NCI-H446 (cell line): ENCODE data around the gene EYS.
"Not testable (repeated sequence)": the region's sequence is repeated elsewhere in the genome, so short reads cannot be mapped to it uniquely, and the experiment has no call there.

Experiments used
- DNase-seq, 2 experiments: peaks; one replicate each; lab custom pipeline; 2025; lab: John Stamatoyannopoulos, UW

The EYS gene

GRCh38 chr6:65088575-65088974, 618.5 kb downstream of the EYS start:
- no peak for DNase-seq

GRCh38 chr6:65081756-65082155, 625.3 kb downstream of the EYS start:
- no peak for DNase-seq

GRCh38 chr6:65075705-65076230, 631.3 kb downstream of the EYS start:
- no peak for DNase-seq

- no peak for DNase-seq
Measured at GRCh38 chr6:65072500-65072899, 634.5 kb downstream of the EYS start.

- DNase-seq: no peak
Measured at GRCh38 chr6:65071480-65071879, 635.5 kb downstream of the EYS start.

GRCh38 chr6:65064844-65065243, 642.2 kb downstream of the EYS start:
- DNase-seq: no peak

GRCh38 chr6:65059568-65059967, 647.5 kb downstream of the EYS start:
- DNase-seq: no peak

- no peak for DNase-seq
Measured at GRCh38 chr6:65055545-65055944, 651.5 kb downstream of the EYS start.

GRCh38 chr6:65052626-65053025, 654.4 kb downstream of the EYS start:
- DNase-seq: no peak

GRCh38 chr6:65045801-65046200, 661.2 kb downstream of the EYS start:
- DNase-seq: no peak

GRCh38 chr6:65014006-65014405, 693.0 kb downstream of the EYS start:
- no peak for DNase-seq

GRCh38 chr6:65006788-65007187, 700.2 kb downstream of the EYS start:
- DNase-seq: no peak

- DNase-seq: no peak
Measured at GRCh38 chr6:65004283-65004682, 702.7 kb downstream of the EYS start.

- not testable (repeated sequence) for DNase-seq
Measured at GRCh38 chr6:65002882-65003281, 704.1 kb downstream of the EYS start.

GRCh38 chr6:65000815-65001214, 706.2 kb downstream of the EYS start:
- no peak for DNase-seq

- no peak for DNase-seq
Measured at GRCh38 chr6:64998204-64998603, 708.8 kb downstream of the EYS start.

GRCh38 chr6:64996301-64996700, 710.7 kb downstream of the EYS start:
- no peak for DNase-seq

- no peak for DNase-seq
Measured at GRCh38 chr6:64990652-64991304, 716.2 kb downstream of the EYS start.

GRCh38 chr6:64988148-64988547, 718.9 kb downstream of the EYS start:
- no peak for DNase-seq

- no peak for DNase-seq
Measured at GRCh38 chr6:64987066-64987465, 720.0 kb downstream of the EYS start.

- no peak for DNase-seq
Measured at GRCh38 chr6:64985726-64986125, 721.3 kb downstream of the EYS start.

GRCh38 chr6:64984948-64985347, 722.1 kb downstream of the EYS start:
- no peak for DNase-seq

- DNase-seq: no peak
Measured at GRCh38 chr6:64983089-64983488, 723.9 kb downstream of the EYS start.

GRCh38 chr6:64973142-64973541, 733.9 kb downstream of the EYS start:
- no peak for DNase-seq
